GM12892 (cell line): ENCODE results near the gene DNTT.

Experiments used
- POLR2A ChIP-seq: IDR thresholded peaks from 2 replicates; pipeline ENCODE4 v1.6.1; 2011; ENCODE audit warnings: low read depth, low read length, control low read depth
- POLR2AphosphoS5 ChIP-seq: IDR thresholded peaks from 2 replicates; pipeline ENCODE4 v1.6.1; 2011; ENCODE audit warnings: low read depth, low read length, control low read depth
- TAF1 ChIP-seq: IDR thresholded peaks from 2 replicates; pipeline ENCODE4 v1.6.1; 2011; ENCODE audit warnings: low read depth, mild to moderate bottlenecking, control low read depth, low read length, borderline replicate concordance

DNA sequence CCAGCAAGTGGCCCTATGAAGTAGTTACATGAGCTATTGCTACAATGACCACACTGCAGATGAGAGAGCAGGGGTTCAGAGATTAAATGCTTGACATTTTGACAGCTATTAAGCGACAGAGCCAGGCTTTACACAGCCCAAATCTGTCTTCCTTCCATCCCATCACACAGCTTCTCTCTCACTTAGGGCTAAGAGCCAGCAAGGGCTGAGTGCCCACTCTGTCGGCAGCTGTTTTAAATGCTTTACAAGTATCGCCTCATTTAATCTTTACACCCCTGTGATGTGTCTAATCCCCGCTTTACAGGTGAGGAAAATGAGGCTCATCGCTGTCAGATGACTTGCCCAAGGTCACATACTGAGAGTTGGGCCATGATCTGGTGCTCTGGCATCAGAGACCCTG, 69.8 kb downstream of the DNTT start:
- TF ChIP-seq POLR2A: no peak
- no peak for TF ChIP-seq TAF1
- no peak for TF ChIP-seq POLR2AphosphoS5
